Panc1 (cell line): Measurements from ENCODE around the gene EHD4.

Experiments
- POLR2AphosphoS5 ChIP-seq: IDR thresholded peaks from 2 replicates; pipeline ENCODE4 v1.6.1; 2012; ENCODE audit warnings: mild to moderate bottlenecking, low read depth, low read length, moderate library complexity
- SIN3A ChIP-seq: IDR thresholded peaks from 2 replicates; pipeline ENCODE4 v1.6.1; 2012; ENCODE audit warnings: low read depth, mild to moderate bottlenecking, low read length, moderate library complexity, borderline replicate concordance; ENCODE audit not compliant: insufficient read depth
- TCF7L2 ChIP-seq: IDR thresholded peaks from 2 replicates; pipeline ENCODE4 v1.6.1; 2011; ENCODE audit warnings: mild to moderate bottlenecking, low read depth, low read length, inconsistent platforms
- TF ChIP-seq, protein P1 (sequence below): fragments of 450-650 bp; IDR thresholded peaks from 2 replicates; pipeline ENCODE4 v1.5.1; 2017; ENCODE audit warnings: mild to moderate bottlenecking
- TF ChIP-seq, protein P2 (sequence below), 2 experiments: IDR thresholded peaks; 2 replicates each; pipeline ENCODE4 v1.6.1; 2011 to 2012; ENCODE audit warnings: low read depth in 2 of 2, control low read depth in 1 of 2, low read length in 1 of 2, mild to moderate bottlenecking in 1 of 2, moderate library complexity in 1 of 2; ENCODE audit not compliant: insufficient read depth in 1 of 2

DNA sequence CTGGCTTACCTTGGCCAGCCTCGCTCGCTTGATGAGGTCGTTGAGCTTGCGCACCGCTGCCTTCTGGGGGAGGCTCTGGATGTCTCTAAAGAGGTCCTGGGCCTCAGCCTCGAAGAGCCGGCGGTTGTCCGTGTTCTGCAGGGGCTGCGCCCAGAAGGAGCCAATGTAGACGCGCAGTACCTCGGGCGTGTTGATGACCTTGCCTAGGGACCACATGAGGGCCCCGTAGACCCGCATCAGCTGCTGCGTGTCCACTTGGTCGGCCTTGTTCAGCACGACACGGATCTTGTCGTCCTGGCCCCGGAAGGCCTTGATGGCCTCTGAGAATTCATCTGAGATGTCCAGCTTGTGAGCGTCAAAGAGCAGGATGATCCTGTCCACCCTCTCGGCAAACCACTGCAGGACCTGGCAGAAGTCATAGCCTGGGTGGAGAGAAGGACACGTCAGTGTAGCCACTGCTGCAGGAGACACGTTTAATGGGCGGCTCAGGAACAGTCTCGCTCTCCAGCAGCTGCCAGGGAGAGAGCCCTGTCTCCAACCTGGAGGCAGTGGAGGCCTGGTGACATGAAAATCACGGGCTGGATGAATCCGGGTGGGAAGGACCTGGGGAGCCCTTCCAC lies 53.0 kb downstream of the EHD4 start:
- TF ChIP-seq, protein P1, sequence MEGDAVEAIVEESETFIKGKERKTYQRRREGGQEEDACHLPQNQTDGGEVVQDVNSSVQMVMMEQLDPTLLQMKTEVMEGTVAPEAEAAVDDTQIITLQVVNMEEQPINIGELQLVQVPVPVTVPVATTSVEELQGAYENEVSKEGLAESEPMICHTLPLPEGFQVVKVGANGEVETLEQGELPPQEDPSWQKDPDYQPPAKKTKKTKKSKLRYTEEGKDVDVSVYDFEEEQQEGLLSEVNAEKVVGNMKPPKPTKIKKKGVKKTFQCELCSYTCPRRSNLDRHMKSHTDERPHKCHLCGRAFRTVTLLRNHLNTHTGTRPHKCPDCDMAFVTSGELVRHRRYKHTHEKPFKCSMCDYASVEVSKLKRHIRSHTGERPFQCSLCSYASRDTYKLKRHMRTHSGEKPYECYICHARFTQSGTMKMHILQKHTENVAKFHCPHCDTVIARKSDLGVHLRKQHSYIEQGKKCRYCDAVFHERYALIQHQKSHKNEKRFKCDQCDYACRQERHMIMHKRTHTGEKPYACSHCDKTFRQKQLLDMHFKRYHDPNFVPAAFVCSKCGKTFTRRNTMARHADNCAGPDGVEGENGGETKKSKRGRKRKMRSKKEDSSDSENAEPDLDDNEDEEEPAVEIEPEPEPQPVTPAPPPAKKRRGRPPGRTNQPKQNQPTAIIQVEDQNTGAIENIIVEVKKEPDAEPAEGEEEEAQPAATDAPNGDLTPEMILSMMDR = no peak
- no peak for TF ChIP-seq POLR2AphosphoS5
- TF ChIP-seq, protein P2, sequence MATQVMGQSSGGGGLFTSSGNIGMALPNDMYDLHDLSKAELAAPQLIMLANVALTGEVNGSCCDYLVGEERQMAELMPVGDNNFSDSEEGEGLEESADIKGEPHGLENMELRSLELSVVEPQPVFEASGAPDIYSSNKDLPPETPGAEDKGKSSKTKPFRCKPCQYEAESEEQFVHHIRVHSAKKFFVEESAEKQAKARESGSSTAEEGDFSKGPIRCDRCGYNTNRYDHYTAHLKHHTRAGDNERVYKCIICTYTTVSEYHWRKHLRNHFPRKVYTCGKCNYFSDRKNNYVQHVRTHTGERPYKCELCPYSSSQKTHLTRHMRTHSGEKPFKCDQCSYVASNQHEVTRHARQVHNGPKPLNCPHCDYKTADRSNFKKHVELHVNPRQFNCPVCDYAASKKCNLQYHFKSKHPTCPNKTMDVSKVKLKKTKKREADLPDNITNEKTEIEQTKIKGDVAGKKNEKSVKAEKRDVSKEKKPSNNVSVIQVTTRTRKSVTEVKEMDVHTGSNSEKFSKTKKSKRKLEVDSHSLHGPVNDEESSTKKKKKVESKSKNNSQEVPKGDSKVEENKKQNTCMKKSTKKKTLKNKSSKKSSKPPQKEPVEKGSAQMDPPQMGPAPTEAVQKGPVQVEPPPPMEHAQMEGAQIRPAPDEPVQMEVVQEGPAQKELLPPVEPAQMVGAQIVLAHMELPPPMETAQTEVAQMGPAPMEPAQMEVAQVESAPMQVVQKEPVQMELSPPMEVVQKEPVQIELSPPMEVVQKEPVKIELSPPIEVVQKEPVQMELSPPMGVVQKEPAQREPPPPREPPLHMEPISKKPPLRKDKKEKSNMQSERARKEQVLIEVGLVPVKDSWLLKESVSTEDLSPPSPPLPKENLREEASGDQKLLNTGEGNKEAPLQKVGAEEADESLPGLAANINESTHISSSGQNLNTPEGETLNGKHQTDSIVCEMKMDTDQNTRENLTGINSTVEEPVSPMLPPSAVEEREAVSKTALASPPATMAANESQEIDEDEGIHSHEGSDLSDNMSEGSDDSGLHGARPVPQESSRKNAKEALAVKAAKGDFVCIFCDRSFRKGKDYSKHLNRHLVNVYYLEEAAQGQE (IDR thresholded peaks at IDR 0.05; ENCODE audit: insufficient read depth in 1 of 2, low read depth in 2 of 2, low read length in 1 of 2) = no peak
- TF ChIP-seq TCF7L2 = no peak
- TF ChIP-seq SIN3A = no peak
